Measurements from ENCODE around the gene SASS6.

GRCh38 chr1:100115524-100115923 is 17.2 kb downstream of the SASS6 start:
- TF ChIP-seq, protein P1, sequence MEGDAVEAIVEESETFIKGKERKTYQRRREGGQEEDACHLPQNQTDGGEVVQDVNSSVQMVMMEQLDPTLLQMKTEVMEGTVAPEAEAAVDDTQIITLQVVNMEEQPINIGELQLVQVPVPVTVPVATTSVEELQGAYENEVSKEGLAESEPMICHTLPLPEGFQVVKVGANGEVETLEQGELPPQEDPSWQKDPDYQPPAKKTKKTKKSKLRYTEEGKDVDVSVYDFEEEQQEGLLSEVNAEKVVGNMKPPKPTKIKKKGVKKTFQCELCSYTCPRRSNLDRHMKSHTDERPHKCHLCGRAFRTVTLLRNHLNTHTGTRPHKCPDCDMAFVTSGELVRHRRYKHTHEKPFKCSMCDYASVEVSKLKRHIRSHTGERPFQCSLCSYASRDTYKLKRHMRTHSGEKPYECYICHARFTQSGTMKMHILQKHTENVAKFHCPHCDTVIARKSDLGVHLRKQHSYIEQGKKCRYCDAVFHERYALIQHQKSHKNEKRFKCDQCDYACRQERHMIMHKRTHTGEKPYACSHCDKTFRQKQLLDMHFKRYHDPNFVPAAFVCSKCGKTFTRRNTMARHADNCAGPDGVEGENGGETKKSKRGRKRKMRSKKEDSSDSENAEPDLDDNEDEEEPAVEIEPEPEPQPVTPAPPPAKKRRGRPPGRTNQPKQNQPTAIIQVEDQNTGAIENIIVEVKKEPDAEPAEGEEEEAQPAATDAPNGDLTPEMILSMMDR (IDR thresholded peaks at IDR 0.05), result no peak
- TF ChIP-seq POLR2AphosphoS5 (IDR thresholded peaks at IDR 0.05), result no peak
- no peak for TF ChIP-seq POLR2A (IDR thresholded peaks at IDR 0.05)
